BLaER1 (cell line): Measurements from ENCODE around the gene HABP4.

ENCODE experiments used
- H3K27ac ChIP-seq: shearing (Covaris generic); formaldehyde crosslinking; 2 replicates; pipeline ENCODE4 v1.8.1; 2022
- H3K27me3 ChIP-seq: shearing (Covaris generic); formaldehyde crosslinking; 2 replicates; pipeline ENCODE4 v1.8.1; 2022
- H3K36me3 ChIP-seq: shearing (Covaris generic); formaldehyde crosslinking; 2 replicates; pipeline ENCODE4 v1.8.1; 2022
- H3K4me1 ChIP-seq: shearing (Covaris generic); formaldehyde crosslinking; 2 replicates; pipeline ENCODE4 v1.8.1; 2022
- H3K4me2 ChIP-seq: shearing (Covaris generic); formaldehyde crosslinking; 2 replicates; pipeline ENCODE4 v1.8.1; 2022
- H3K4me3 ChIP-seq: shearing (Covaris generic); formaldehyde crosslinking; 2 replicates; pipeline ENCODE4 v1.8.1; 2022
- H3K9ac ChIP-seq: shearing (Covaris generic); formaldehyde crosslinking; 2 replicates; pipeline ENCODE4 v1.8.1; 2022
- H3K9me3 ChIP-seq: shearing (Covaris generic); formaldehyde crosslinking; 2 replicates; pipeline ENCODE4 v1.8.1; 2022
- H4K20me1 ChIP-seq: shearing (Covaris generic); formaldehyde crosslinking; 2 replicates; pipeline ENCODE4 v1.8.1; 2022
- Cebpa-rat ChIP-seq: shearing (Covaris generic); IDR thresholded peaks from 2 replicates; pipeline ENCODE4 v1.8.1; 2022

Gene HABP4

DNA sequence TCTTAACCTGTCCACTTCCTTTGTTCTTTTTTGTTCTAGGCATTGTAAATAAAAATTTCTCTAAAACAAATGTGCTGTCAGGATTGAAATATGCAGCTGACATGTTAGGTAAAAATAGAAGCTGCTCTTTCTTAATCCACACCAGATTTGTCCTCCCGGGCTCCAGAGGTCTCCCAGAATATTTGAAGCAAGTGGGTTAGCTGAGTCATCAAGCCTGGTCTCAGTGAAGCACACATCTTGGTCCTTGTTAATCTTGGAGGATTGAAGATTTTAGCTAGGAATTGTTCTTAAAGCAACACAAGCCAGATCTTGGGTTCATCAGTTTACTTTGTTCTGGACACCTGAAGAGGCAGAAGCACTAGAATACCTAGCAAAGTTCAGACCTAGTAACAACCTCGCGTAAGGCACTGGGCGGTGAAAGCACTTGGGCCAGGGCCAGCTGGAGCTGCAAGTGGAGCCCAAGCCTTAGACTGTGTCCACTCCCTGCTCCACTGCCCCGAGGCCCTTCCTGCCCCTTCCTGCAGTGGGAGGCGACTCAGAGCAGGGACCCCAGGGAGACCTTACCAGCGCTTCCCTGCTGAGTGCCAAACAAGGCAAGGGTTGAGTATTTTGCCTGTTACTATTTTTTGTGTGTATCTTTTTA, 36.5 kb downstream of the HABP4 start:
- Histone ChIP-seq H4K20me1 (no peaks in the 10 kb centered on the region), H3K9me3 (no peaks in the 10 kb centered on the region), H3K27me3 (no peaks in the 10 kb centered on the region), H3K9ac (no peak overlapping the region), H3K4me1 (no peaks in the 10 kb centered on the region), H3K36me3 (peaks cover 32% of the 10 kb centered on the region), H3K4me3 (no peak overlapping the region), H3K27ac (no peak overlapping the region), H3K4me2 (no peak overlapping the region)
- no peak for TF ChIP-seq Cebpa-rat

- Histone ChIP-seq H3K27ac (no peak overlapping the region), H3K4me2 (no peak overlapping the region), H3K4me3 (no peak overlapping the region), H3K27me3 (no peaks in the 10 kb centered on the region; the same call in 1 of the 2 replicates), H3K9ac (no peak overlapping the region), H3K36me3 (peaks cover 35% of the 10 kb centered on the region), H3K4me1 (no peaks in the 10 kb centered on the region), H4K20me1 (no peaks in the 10 kb centered on the region), H3K9me3 (no peaks in the 10 kb centered on the region)
- TF ChIP-seq Cebpa-rat = no peak
Measured at GRCh38 chr9:96487029-96487396, 37.0 kb downstream of the HABP4 start.

GRCh38 chr9:96487949-96488348, 38.0 kb downstream of the HABP4 start:
- peaks cover 38% of the 10 kb centered on the region for H3K36me3 ChIP-seq
- no peak overlapping the region for H3K9ac ChIP-seq
- no peak overlapping the region for H3K27ac ChIP-seq
- no peaks in the 10 kb centered on the region; the same call in 1 of the 2 replicates for H3K27me3 ChIP-seq
- TF ChIP-seq Cebpa-rat = no peak
- H3K4me3 ChIP-seq = no peak overlapping the region
- H3K4me2 ChIP-seq = no peak overlapping the region
- no peaks in the 10 kb centered on the region for H3K4me1 ChIP-seq
- H3K9me3 ChIP-seq = no peaks in the 10 kb centered on the region
- H4K20me1 ChIP-seq = no peaks in the 10 kb centered on the region

- no peak overlapping the region for H3K4me2 ChIP-seq
- no peaks in the 10 kb centered on the region; the same call in 1 of the 2 replicates for H3K27me3 ChIP-seq
- no peak overlapping the region for H3K27ac ChIP-seq
- peaks cover 38% of the 10 kb centered on the region for H3K36me3 ChIP-seq
- no peak overlapping the region for H3K9ac ChIP-seq
- H3K4me3 ChIP-seq = no peak overlapping the region
- no peaks in the 10 kb centered on the region for H4K20me1 ChIP-seq
- no peaks in the 10 kb centered on the region for H3K9me3 ChIP-seq
- H3K4me1 ChIP-seq = no peaks in the 10 kb centered on the region
- no peak for TF ChIP-seq Cebpa-rat
Measured at GRCh38 chr9:96489482-96489979, 39.6 kb downstream of the HABP4 start.

- H3K9me3 ChIP-seq = no peaks in the 10 kb centered on the region
- no peak overlapping the region for H3K9ac ChIP-seq
- H3K27me3 ChIP-seq = no peaks in the 10 kb centered on the region; the same call in 1 of the 2 replicates
- TF ChIP-seq Cebpa-rat = no peak
- H3K4me3 ChIP-seq = no peak overlapping the region
- peaks cover 32% of the 10 kb centered on the region; the same call in 1 of the 2 replicates for H3K36me3 ChIP-seq
- H3K4me1 ChIP-seq = no peaks in the 10 kb centered on the region
- no peaks in the 10 kb centered on the region for H4K20me1 ChIP-seq
- no peak overlapping the region for H3K27ac ChIP-seq
- no peak overlapping the region for H3K4me2 ChIP-seq
Measured at GRCh38 chr9:96490534-96491078, 40.6 kb downstream of the HABP4 start.

GRCh38 chr9:96491079-96491879, 41.3 kb downstream of the HABP4 start:
- no peaks in the 10 kb centered on the region for H3K4me1 ChIP-seq
- no peaks in the 10 kb centered on the region for H4K20me1 ChIP-seq
- H3K27ac ChIP-seq = no peak overlapping the region
- no peak overlapping the region for H3K9ac ChIP-seq
- no peaks in the 10 kb centered on the region for H3K9me3 ChIP-seq
- H3K4me3 ChIP-seq = no peak overlapping the region
- TF ChIP-seq Cebpa-rat = no peak
- H3K36me3 ChIP-seq = peaks cover 29% of the 10 kb centered on the region; the same call in 1 of the 2 replicates
- no peaks in the 10 kb centered on the region; the same call in 1 of the 2 replicates for H3K27me3 ChIP-seq
- no peak overlapping the region for H3K4me2 ChIP-seq

- Histone ChIP-seq H3K27ac (no peak overlapping the region), H4K20me1 (no peaks in the 10 kb centered on the region), H3K27me3 (no peaks in the 10 kb centered on the region; the same call in 1 of the 2 replicates), H3K9me3 (no peaks in the 10 kb centered on the region), H3K4me1 (no peaks in the 10 kb centered on the region), H3K9ac (no peak overlapping the region), H3K4me3 (no peak overlapping the region), H3K4me2 (no peak overlapping the region), H3K36me3 (peaks cover 29% of the 10 kb centered on the region; the same call in 1 of the 2 replicates)
- no peak for TF ChIP-seq Cebpa-rat
Measured at GRCh38 chr9:96491880-96492525, 42.0 kb downstream of the HABP4 start.

DNA sequence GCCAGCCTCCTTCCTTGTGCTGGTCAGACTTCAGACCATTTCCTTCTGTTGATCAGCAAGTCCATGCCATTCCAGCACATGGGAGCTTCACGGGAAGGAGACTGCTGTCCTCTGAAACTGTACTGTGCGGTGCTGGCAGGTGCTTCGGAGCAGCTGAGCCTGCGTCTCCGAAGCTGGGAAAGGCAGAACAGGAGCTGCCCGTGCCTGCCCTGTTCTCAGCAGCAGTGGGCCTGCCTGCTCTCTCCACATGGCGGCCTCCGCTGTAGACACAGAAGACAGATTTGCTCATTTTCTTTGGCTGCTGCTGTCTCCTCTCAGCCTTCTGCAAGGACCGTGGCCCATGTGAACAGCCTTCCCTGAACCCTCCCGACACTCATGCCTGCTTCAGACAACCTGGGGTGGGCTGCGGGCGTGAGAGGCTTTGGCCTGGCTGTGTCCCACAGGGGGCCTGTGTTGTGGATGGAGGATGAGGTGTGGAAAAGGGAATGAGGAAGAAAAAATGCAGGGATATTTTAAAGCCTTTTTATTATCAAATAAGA, 43.1 kb downstream of the HABP4 start:
- Histone ChIP-seq H3K27ac (no peak overlapping the region), H3K4me2 (no peak overlapping the region), H3K4me1 (no peaks in the 10 kb centered on the region), H3K27me3 (no peaks in the 10 kb centered on the region; the same call in 1 of the 2 replicates), H4K20me1 (no peaks in the 10 kb centered on the region), H3K4me3 (no peak overlapping the region), H3K9me3 (no peaks in the 10 kb centered on the region), H3K36me3 (peaks cover 28% of the 10 kb centered on the region; the same call in 1 of the 2 replicates), H3K9ac (no peak overlapping the region)
- no peak for TF ChIP-seq Cebpa-rat

GRCh38 chr9:96493757-96494156, 43.8 kb downstream of the HABP4 start:
- H3K9me3 ChIP-seq = no peaks in the 10 kb centered on the region
- TF ChIP-seq Cebpa-rat = no peak
- H3K4me2 ChIP-seq = no peak overlapping the region
- H3K27ac ChIP-seq = no peak overlapping the region
- no peak overlapping the region for H3K4me3 ChIP-seq
- H4K20me1 ChIP-seq = no peaks in the 10 kb centered on the region
- no peak overlapping the region for H3K9ac ChIP-seq
- peaks cover 2% of the 10 kb centered on the region for H3K4me1 ChIP-seq
- no peaks in the 10 kb centered on the region; the same call in 1 of the 2 replicates for H3K27me3 ChIP-seq
- peaks cover 21% of the 10 kb centered on the region; the same call in 1 of the 2 replicates for H3K36me3 ChIP-seq
